ENCODE results near the gene RCC2.

DNA sequence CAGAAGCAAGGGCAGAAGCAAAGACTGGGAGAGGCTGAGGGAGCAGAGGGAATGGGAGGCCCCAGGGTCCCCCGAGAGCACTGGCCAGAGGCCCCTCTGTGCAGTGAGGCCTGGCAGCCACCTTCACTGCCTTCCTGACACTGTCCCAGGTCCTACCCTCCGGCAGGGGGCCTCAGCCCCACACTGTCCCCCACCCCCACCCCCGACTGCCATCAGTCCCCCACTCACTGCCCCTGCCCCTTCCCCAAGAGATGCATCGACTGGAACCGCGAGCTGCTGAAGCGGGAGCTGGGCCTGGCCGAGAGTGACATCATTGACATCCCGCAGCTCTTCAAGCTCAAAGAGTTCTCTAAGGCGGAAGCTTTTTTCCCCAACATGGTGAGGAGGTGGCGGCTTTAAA is 80.4 kb downstream of the RCC2 start:
- TF ChIP-seq, protein P1, sequence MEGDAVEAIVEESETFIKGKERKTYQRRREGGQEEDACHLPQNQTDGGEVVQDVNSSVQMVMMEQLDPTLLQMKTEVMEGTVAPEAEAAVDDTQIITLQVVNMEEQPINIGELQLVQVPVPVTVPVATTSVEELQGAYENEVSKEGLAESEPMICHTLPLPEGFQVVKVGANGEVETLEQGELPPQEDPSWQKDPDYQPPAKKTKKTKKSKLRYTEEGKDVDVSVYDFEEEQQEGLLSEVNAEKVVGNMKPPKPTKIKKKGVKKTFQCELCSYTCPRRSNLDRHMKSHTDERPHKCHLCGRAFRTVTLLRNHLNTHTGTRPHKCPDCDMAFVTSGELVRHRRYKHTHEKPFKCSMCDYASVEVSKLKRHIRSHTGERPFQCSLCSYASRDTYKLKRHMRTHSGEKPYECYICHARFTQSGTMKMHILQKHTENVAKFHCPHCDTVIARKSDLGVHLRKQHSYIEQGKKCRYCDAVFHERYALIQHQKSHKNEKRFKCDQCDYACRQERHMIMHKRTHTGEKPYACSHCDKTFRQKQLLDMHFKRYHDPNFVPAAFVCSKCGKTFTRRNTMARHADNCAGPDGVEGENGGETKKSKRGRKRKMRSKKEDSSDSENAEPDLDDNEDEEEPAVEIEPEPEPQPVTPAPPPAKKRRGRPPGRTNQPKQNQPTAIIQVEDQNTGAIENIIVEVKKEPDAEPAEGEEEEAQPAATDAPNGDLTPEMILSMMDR (IDR thresholded peaks at IDR 0.05): no peak
- no peak for TF ChIP-seq POLR2A (IDR thresholded peaks at IDR 0.05)

Data from uterus (tissue), 2 donors.